ENCODE measurements around the gene ANOS1. TPM values are rescaled to one million over a fixed set of nuclear protein-coding genes. Genes with fewer than 3 reads are reported as not detected.

Gene ANOS1
- total and polyA plus RNA-seq, 11 donors: 0.76 to 9.5 (median 5.2) TPM

GRCh38 chrX:8743126-8743732, 11.3 kb upstream of the ANOS1 start:
- no peaks in the 10 kb centered on the region for H3K27me3 ChIP-seq
- intact Hi-C loops (cut with DNase I): loop anchor here in 4 of 10 donors (5.0 to 10.0 kb wide), 4 partner anchors 568 to 1372 kb away; partner anchors contain the start of gene VCX2 (in 1 of the 4)
- no peak overlapping the region for H3K27ac ChIP-seq
- H3K9me3 ChIP-seq: no peaks in the 10 kb centered on the region
- ATAC-seq: no peak
- no peak overlapping the region for H3K4me3 ChIP-seq
- TF ChIP-seq POLR2A (IDR thresholded peaks at IDR 0.05) (no peak), CTCF (IDR thresholded peaks at IDR 0.05) (peak; percentile 45 to 76 (median 52))
- H3K36me3 ChIP-seq: no peaks in the 10 kb centered on the region
- H3K4me1 ChIP-seq: no peaks in the 10 kb centered on the region
- DNase-seq: peak in 4 of 5 donors; percentile 25 to 62 (median 47)
- 72 to 79% (median 75%) methylated on average over 11 of the region's 11 CpGs for WGBS, 4 donors

- intact Hi-C loops (cut with DNase I): loop anchor here in 4 of 10 donors (5.0 to 10.0 kb wide), 4 partner anchors 567 to 1373 kb away; partner anchors contain the start of gene VCX2 (in 1 of the 4)
- whole genome bisulfite sequencing, 4 donors: 75 to 92% (median 90%) methylated on average over 10 of the region's 10 CpGs
- H3K4me3 ChIP-seq: no peak overlapping the region
- no peaks in the 10 kb centered on the region for H3K4me1 ChIP-seq
- no peak overlapping the region for H3K27ac ChIP-seq
- no peaks in the 10 kb centered on the region for H3K9me3 ChIP-seq
- DNase-seq: no peak
- TF ChIP-seq CTCF (IDR thresholded peaks at IDR 0.05) (no peak), POLR2A (IDR thresholded peaks at IDR 0.05) (no peak)
- no peaks in the 10 kb centered on the region for H3K27me3 ChIP-seq
- H3K36me3 ChIP-seq: no peaks in the 10 kb centered on the region
- ATAC-seq: no peak
Measured at GRCh38 chrX:8741981-8742380, 10.0 kb upstream of the ANOS1 start.

GRCh38 chrX:8738588-8739189, 6.8 kb upstream of the ANOS1 start:
- no peak overlapping the region for H3K27ac ChIP-seq
- ATAC-seq (no peak), DNase-seq (peak in 1 of 5 donors; percentile 21)

More at GRCh38 chrX:8738588-8739189, 6.8 kb upstream of the ANOS1 start:
- Histone ChIP-seq H3K36me3 (no peaks in the 10 kb centered on the region), H3K27me3 (peaks cover 0 to 8% (median 0%) of the 10 kb centered on the region in 9 donors), H3K4me1 (no peaks in the 10 kb centered on the region), H3K9me3 (no peaks in the 10 kb centered on the region), H3K4me3 (no peak overlapping the region)
- intact Hi-C loops (cut with DNase I): loop anchor here (2.0 to 10.0 kb wide), 8 partner anchors 371 to 744 kb away; no protein-coding TSS in a partner anchor
- TF ChIP-seq CTCF (IDR thresholded peaks at IDR 0.05) (peak; percentile 38 to 68 (median 60)), POLR2A (IDR thresholded peaks at IDR 0.05) (no peak)
- WGBS, 4 donors: 0 to 2% (median 1%) methylated on average over 7 of the region's 7 CpGs

All from heart left ventricle (tissue), 16 donors.